ENCODE results near the gene PRUNE2. TPM values are rescaled to one million over a fixed set of nuclear protein-coding genes. Genes with fewer than 3 reads are reported as not detected.

Gene PRUNE2
- total and polyA plus RNA-seq, 4 donors: 38.1 to 558 (median 198) TPM

- ATAC-seq (ENCODE audit: low FRiP score) (no peak), DNase-seq (no peak)
- H3K36me3 ChIP-seq (ENCODE audit: control insufficient read depth in 1 of 2, insufficient read depth in 2 of 2, low read length in 1 of 2): peaks cover 2 to 3% of the 10 kb centered on the region in 2 donors
- no peaks in the 10 kb centered on the region for H3K9me3 ChIP-seq (ENCODE audit: control insufficient read depth, low read length)
- WGBS, 2 donors: 35 to 37% methylated on average over 6 of the region's 6 CpGs
- H3K4me1 ChIP-seq (ENCODE audit: control insufficient read depth in 1 of 2, insufficient read depth in 2 of 2, low read length in 2 of 2): peaks cover 0 to 10% of the 10 kb centered on the region in 2 donors
- no peak overlapping the region for H3K4me3 ChIP-seq (ENCODE audit: low read length in 2 of 2)
- no peaks in the 10 kb centered on the region for H3K27me3 ChIP-seq (ENCODE audit: control insufficient read depth in 1 of 2, insufficient read depth in 2 of 2, low read length in 1 of 2)
- intact Hi-C loops (cut with DNase I): no loop called here
- peak overlapping the region; percentile 51 to 62 for H3K27ac ChIP-seq (ENCODE audit: low read depth in 1 of 2, low read length in 2 of 2)
Observed at GRCh38 chr9:76662476-76663281, 243.2 kb downstream of the PRUNE2 start.

- Histone ChIP-seq H3K36me3 (ENCODE audit: control insufficient read depth in 1 of 2, insufficient read depth in 2 of 2, low read length in 1 of 2) (peaks cover 0 to 1% of the 10 kb centered on the region in 2 donors), H3K27ac (ENCODE audit: low read depth in 1 of 2, low read length in 2 of 2) (no peak overlapping the region), H3K27me3 (ENCODE audit: control insufficient read depth in 1 of 2, insufficient read depth in 2 of 2, low read length in 1 of 2) (no peaks in the 10 kb centered on the region), H3K4me1 (ENCODE audit: control insufficient read depth in 1 of 2, insufficient read depth in 2 of 2, low read length in 2 of 2) (peaks cover 6 to 7% of the 10 kb centered on the region in 2 donors), H3K4me3 (ENCODE audit: low read length in 2 of 2) (no peak overlapping the region), H3K9me3 (ENCODE audit: control insufficient read depth, low read length) (no peaks in the 10 kb centered on the region)
- intact Hi-C loops (cut with DNase I): no loop called here
- peak; percentile 79 for ATAC-seq (ENCODE audit: low FRiP score)
- WGBS, 2 donors: 79 to 81% methylated on average over 6 of the region's 6 CpGs
- no peak for DNase-seq
Observed at GRCh38 chr9:76658510-76659231, 247.2 kb downstream of the PRUNE2 start.

DNA sequence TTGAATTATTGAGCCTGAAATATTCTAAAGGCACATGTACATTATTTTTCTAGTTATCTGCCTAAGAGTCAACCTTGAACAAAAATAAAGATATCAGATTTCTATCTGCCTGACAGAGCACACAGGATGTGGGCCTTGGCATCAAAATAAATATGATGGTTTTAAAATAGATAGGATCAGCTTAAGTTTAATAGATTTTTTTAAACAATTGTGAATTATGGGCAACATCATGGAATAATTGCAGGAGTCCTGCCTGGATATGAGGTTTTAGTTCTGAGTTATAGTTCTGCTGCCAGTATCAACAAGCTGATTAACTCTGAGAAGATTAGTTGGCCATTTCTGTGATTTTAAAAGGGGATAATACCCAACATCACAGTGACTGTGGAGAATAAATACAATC, 248.6 kb downstream of the PRUNE2 start:
- Histone ChIP-seq H3K27ac (ENCODE audit: low read depth in 1 of 2, low read length in 2 of 2) (peak overlapping the region in 1 of 2 donors; percentile 38), H3K4me3 (ENCODE audit: low read length in 2 of 2) (no peak overlapping the region), H3K27me3 (ENCODE audit: control insufficient read depth in 1 of 2, insufficient read depth in 2 of 2, low read length in 1 of 2) (no peaks in the 10 kb centered on the region), H3K4me1 (ENCODE audit: control insufficient read depth in 1 of 2, insufficient read depth in 2 of 2, low read length in 2 of 2) (peaks cover 2 to 9% of the 10 kb centered on the region in 2 donors), H3K36me3 (ENCODE audit: control insufficient read depth in 1 of 2, insufficient read depth in 2 of 2, low read length in 1 of 2) (no peaks in the 10 kb centered on the region), H3K9me3 (ENCODE audit: control insufficient read depth, low read length) (no peaks in the 10 kb centered on the region)
- no peak for ATAC-seq (ENCODE audit: low FRiP score)
- no peak for DNase-seq
- intact Hi-C loops (cut with DNase I): no loop called here

DNA sequence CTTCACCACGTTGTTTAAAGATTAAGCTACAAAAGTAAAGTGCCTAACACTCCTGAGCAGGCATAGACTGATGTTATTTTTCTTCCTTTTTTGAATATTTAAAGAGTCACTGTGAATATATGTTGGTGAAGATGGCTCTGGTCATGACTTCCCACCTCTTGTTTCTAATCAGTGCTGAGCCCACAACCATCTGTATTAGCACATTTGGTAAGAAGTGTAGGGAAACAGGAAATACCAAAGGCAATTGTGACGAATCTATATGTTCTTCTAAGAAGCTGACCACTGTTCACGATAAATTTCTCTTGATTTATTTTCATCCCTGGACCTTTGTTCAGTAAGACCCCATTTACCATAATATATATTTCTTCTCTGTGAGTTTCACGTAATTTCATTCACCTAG, 249.9 kb downstream of the PRUNE2 start:
- DNase-seq (no peak), ATAC-seq (ENCODE audit: low FRiP score) (no peak)
- WGBS, 2 donors: 82 to 89% methylated on average over 4 of the region's 4 CpGs
- intact Hi-C loops (cut with DNase I): no loop called here
- no peaks in the 10 kb centered on the region for H3K9me3 ChIP-seq (ENCODE audit: control insufficient read depth, low read length)
- H3K36me3 ChIP-seq (ENCODE audit: control insufficient read depth in 1 of 2, insufficient read depth in 2 of 2, low read length in 1 of 2): no peaks in the 10 kb centered on the region
- H3K27me3 ChIP-seq (ENCODE audit: control insufficient read depth in 1 of 2, insufficient read depth in 2 of 2, low read length in 1 of 2): no peaks in the 10 kb centered on the region
- H3K27ac ChIP-seq (ENCODE audit: low read depth in 1 of 2, low read length in 2 of 2): peak overlapping the region in 1 of 2 donors; percentile 8
- H3K4me3 ChIP-seq (ENCODE audit: low read length in 2 of 2): no peak overlapping the region
- peaks cover 2 to 11% of the 10 kb centered on the region in 2 donors for H3K4me1 ChIP-seq (ENCODE audit: control insufficient read depth in 1 of 2, insufficient read depth in 2 of 2, low read length in 2 of 2)

GRCh38 chr9:76655121-76655541, 250.8 kb downstream of the PRUNE2 start:
- H3K36me3 ChIP-seq (ENCODE audit: control insufficient read depth in 1 of 2, insufficient read depth in 2 of 2, low read length in 1 of 2): no peaks in the 10 kb centered on the region
- ATAC-seq (ENCODE audit: low FRiP score) (no peak), DNase-seq (no peak)
- H3K27me3 ChIP-seq (ENCODE audit: control insufficient read depth in 1 of 2, insufficient read depth in 2 of 2, low read length in 1 of 2): no peaks in the 10 kb centered on the region
- peaks cover 2 to 11% of the 10 kb centered on the region in 2 donors for H3K4me1 ChIP-seq (ENCODE audit: control insufficient read depth in 1 of 2, insufficient read depth in 2 of 2, low read length in 2 of 2)
- no peak overlapping the region for H3K4me3 ChIP-seq (ENCODE audit: low read length in 2 of 2)
- peak overlapping the region in 1 of 2 donors; percentile 76 for H3K27ac ChIP-seq (ENCODE audit: low read depth in 1 of 2, low read length in 2 of 2)
- WGBS, 2 donors: 63 to 64% methylated on average over 6 of the region's 6 CpGs
- intact Hi-C loops (cut with DNase I): no loop called here
- H3K9me3 ChIP-seq (ENCODE audit: control insufficient read depth, low read length): no peaks in the 10 kb centered on the region

DNA sequence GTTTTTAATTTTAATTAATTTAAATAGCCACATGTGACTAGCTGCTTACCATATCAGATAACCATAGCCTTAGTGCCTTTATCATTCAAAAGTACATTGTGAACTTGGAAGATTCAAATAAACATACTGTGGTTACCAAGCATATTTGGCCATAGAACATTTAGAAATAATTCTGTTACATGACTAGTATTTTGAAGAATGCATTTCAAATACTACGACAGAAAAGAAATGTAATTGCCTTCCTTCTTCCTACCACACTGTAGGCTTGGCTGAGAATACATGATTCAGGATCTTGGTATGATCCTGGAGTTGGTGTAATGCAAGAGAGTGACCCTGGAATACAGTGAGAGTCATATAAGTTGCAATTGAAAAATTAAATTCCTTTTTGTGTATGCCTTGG, 251.3 kb downstream of the PRUNE2 start:
- 4% methylated on average over 1 of the region's 1 CpG for WGBS, 2 donors
- intact Hi-C loops (cut with DNase I): no loop called here
- H3K9me3 ChIP-seq (ENCODE audit: control insufficient read depth, low read length): no peaks in the 10 kb centered on the region
- H3K27me3 ChIP-seq (ENCODE audit: control insufficient read depth in 1 of 2, insufficient read depth in 2 of 2, low read length in 1 of 2): no peaks in the 10 kb centered on the region
- ATAC-seq (ENCODE audit: low FRiP score) (no peak), DNase-seq (no peak)
- H3K4me3 ChIP-seq (ENCODE audit: low read length in 2 of 2): no peak overlapping the region
- H3K27ac ChIP-seq (ENCODE audit: low read depth in 1 of 2, low read length in 2 of 2): peak overlapping the region in 1 of 2 donors; percentile 67
- H3K36me3 ChIP-seq (ENCODE audit: control insufficient read depth in 1 of 2, insufficient read depth in 2 of 2, low read length in 1 of 2): peaks cover 0 to 3% of the 10 kb centered on the region in 2 donors
- H3K4me1 ChIP-seq (ENCODE audit: control insufficient read depth in 1 of 2, insufficient read depth in 2 of 2, low read length in 2 of 2): peaks cover 2 to 11% of the 10 kb centered on the region in 2 donors

GRCh38 chr9:76654051-76654461, 251.9 kb downstream of the PRUNE2 start:
- H3K27ac ChIP-seq (ENCODE audit: low read depth in 1 of 2, low read length in 2 of 2): peak overlapping the region; percentile 67 to 90
- no peak for DNase-seq
- intact Hi-C loops (cut with DNase I): no loop called here

GRCh38 chr9:76652894-76653293, 253.0 kb downstream of the PRUNE2 start:
- 74 to 78% methylated on average over 2 of the region's 2 CpGs for WGBS, 2 donors
- DNase-seq (peak in 1 of 2 donors; percentile 63), ATAC-seq (ENCODE audit: low FRiP score) (no peak)
- no peaks in the 10 kb centered on the region for H3K9me3 ChIP-seq (ENCODE audit: control insufficient read depth, low read length)
- no peak overlapping the region for H3K4me3 ChIP-seq (ENCODE audit: low read length in 2 of 2)
- peaks cover 0 to 7% of the 10 kb centered on the region in 2 donors for H3K36me3 ChIP-seq (ENCODE audit: control insufficient read depth in 1 of 2, insufficient read depth in 2 of 2, low read length in 1 of 2)
- intact Hi-C loops (cut with DNase I): no loop called here
- H3K27me3 ChIP-seq (ENCODE audit: control insufficient read depth in 1 of 2, insufficient read depth in 2 of 2, low read length in 1 of 2): no peaks in the 10 kb centered on the region
- H3K27ac ChIP-seq (ENCODE audit: low read depth in 1 of 2, low read length in 2 of 2): peak overlapping the region in 1 of 2 donors; percentile 43
- H3K4me1 ChIP-seq (ENCODE audit: control insufficient read depth in 1 of 2, insufficient read depth in 2 of 2, low read length in 2 of 2): peaks cover 2 to 11% of the 10 kb centered on the region in 2 donors

More at GRCh38 chr9:76654051-76654461, 251.9 kb downstream of the PRUNE2 start:
- 0 to 8% methylated on average over 1 of the region's 1 CpG for WGBS, 2 donors
- no peaks in the 10 kb centered on the region for H3K27me3 ChIP-seq (ENCODE audit: control insufficient read depth in 1 of 2, insufficient read depth in 2 of 2, low read length in 1 of 2)
- H3K9me3 ChIP-seq (ENCODE audit: control insufficient read depth, low read length): no peaks in the 10 kb centered on the region
- peaks cover 2 to 11% of the 10 kb centered on the region in 2 donors for H3K4me1 ChIP-seq (ENCODE audit: control insufficient read depth in 1 of 2, insufficient read depth in 2 of 2, low read length in 2 of 2)
- ATAC-seq (ENCODE audit: low FRiP score): no peak
- H3K4me3 ChIP-seq (ENCODE audit: low read length in 2 of 2): no peak overlapping the region
- peaks cover 0 to 3% of the 10 kb centered on the region in 2 donors for H3K36me3 ChIP-seq (ENCODE audit: control insufficient read depth in 1 of 2, insufficient read depth in 2 of 2, low read length in 1 of 2)
